HG03039 (cell line): ENCODE measurements around the gene PES1.
"Not testable (repeated sequence)": the region's sequence is repeated elsewhere in the genome, so short reads cannot be mapped to it uniquely, and the experiment has no call there.

Source experiments
- ATAC-seq: cut with Tn5 transposase; IDR thresholded peaks from one replicate; pipeline ENCODE4 v1.9.1; 2021; ENCODE audit warnings: mild to moderate bottlenecking, moderate library complexity; ENCODE audit not compliant: unreplicated experiment

PES1 gene

DNA sequence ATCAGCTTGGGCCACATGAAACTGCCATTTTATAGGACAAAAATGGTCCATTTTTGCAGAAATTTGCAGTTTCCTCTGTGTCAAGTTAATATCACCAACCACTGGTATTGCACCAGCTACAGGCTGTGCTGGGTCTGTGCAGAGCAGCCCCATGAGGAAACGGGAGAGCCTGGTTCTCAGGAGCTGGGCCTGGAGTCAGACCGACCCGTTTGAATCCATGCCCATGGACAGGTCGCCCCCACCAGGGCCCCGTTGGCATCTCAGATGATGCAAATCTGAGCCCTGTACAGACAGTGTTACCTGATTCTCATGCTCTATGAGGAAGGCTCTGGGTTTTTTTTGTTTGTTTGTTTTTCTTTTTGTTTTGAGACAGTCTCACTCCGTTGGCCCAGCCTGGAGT lies 35.3 kb downstream of the PES1 start:
- no peak for ATAC-seq

DNA sequence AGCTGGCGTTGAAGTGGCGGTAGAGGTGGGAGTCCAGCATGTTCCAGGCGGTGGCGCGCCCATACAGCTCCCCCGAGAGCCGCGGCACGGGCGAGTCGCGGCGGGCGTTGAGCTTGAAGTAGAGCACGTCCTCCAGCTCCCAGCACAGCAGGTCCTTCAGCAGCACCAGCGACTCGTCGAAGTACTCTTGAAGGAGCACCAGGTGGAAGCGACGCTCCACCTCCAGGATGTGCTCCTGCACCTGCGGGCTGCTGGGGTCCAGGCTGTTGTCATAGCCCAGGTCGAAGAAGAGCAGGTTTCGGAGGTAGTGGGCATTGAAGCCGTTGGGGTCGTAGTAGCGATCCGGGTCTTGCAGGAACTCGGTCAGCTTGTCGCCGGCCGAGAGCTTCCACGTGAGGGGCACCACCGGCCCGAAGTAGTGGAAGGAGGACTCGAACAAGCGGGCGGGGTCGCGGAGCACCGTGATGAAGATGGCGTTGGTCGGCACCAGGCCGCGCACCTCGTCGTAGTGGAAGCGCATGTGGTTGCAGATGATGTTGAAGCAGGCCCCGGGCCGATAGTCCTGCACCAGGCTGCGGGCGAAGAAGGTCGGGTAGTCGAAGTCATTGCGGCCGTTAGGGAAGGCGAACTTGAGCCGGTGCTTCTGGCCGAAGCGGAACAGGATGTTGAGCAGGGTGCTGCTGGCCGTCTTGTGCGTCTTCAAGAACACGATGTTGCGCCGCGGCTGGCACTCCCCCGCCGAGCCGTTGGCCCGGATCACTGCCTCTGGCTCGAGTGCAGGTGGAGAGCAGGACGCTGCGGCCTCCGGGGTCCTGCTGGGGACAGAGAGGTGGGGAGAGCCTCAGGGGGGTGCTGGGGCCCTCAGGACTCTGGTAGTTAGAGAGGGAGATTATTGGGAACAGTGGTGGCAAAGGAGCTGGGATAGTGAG lies 36.2 kb downstream of the PES1 start:
- no peak for ATAC-seq

GRCh38 chr22:30553971-30554370 lies 37.7 kb downstream of the PES1 start:
- ATAC-seq: no peak

DNA sequence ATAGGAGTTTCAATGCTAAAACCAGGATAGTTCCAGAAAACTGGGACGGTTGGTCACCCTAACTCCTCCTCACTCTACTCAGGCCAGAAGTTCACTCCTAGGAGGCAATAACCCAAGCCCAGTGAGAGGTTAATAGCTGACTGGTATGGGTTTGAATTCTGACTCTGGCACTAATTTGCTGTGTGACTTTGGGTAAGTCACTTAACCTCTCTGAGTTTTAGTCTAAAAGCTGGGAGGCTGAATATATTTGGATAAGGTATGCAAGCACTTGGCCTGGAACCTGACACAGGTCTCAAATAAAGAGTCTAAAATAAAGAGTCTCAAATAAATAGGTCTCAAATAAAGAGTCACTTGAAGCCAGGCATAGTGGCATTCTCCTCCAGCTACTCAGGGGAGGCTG lies 39.0 kb downstream of the PES1 start:
- no peak for ATAC-seq

DNA sequence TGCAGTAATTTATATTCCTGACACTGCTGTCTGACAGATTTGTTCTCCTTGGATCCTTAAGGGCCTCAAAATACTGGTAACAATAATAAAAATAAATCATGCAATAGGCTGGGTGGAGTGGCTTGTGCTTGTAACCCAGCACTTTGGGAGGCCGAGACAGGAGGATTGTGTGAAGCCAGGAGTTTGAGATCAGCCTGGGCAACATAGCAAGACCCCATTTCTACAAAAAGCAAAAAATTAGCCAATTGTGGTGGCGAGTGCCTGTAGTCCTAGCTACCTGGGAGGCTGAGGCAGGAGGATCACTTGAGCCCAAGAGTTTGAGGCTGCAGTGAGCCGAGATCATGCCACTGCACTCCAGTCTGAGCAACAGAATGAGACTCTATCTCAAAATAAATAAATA lies 39.9 kb downstream of the PES1 start:
- not testable (repeated sequence) for ATAC-seq

- ATAC-seq: no peak
These were observed 44.5 kb downstream of the PES1 start for GRCh38 chr22:30547188-30547587.

DNA sequence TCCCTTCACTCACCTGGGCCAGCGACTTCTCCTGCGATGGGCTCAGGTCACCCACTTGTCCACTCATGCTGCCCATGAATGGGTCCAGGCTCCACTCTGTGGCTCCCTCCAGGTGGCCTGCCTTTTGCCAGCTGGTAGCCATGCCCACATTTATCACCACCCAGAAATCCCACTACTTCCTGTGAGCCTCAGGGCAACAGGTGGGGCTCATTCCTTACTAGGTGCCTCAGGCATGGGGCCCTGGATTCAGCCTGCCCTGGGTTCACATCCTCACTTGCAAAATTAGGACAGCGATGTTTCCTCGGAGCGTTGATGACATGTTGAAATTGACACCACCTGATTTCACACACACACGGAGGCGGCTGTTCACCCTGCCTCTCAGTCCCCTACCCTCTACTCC lies 45.1 kb downstream of the PES1 start, which contains the start of gene SEC14L6:
TSS of gene SEC14L6 (minus strand) at position 126 of the 400 bp plus-strand sequence. CDS start at position 67, 59 bp downstream.
- ATAC-seq: no peak

DNA sequence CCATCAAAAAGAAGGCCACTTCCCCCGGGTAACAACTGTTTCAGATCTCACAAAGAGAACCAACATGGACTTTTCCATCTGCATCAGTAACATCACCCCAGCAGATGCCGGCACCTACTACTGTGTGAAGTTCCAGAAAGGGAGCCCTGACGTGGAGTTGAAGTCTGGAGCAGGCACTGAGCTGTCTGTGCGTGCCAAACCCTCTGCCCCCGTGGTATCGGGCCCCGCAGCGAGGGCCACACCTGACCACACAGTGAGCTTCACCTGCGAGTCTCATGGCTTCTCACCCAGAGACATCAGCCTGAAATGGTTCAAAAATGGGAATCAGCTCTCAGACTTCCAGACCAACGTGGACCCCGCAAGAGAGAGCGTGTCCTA lies 48.9 kb downstream of the PES1 start:
- no peak for ATAC-seq

DNA sequence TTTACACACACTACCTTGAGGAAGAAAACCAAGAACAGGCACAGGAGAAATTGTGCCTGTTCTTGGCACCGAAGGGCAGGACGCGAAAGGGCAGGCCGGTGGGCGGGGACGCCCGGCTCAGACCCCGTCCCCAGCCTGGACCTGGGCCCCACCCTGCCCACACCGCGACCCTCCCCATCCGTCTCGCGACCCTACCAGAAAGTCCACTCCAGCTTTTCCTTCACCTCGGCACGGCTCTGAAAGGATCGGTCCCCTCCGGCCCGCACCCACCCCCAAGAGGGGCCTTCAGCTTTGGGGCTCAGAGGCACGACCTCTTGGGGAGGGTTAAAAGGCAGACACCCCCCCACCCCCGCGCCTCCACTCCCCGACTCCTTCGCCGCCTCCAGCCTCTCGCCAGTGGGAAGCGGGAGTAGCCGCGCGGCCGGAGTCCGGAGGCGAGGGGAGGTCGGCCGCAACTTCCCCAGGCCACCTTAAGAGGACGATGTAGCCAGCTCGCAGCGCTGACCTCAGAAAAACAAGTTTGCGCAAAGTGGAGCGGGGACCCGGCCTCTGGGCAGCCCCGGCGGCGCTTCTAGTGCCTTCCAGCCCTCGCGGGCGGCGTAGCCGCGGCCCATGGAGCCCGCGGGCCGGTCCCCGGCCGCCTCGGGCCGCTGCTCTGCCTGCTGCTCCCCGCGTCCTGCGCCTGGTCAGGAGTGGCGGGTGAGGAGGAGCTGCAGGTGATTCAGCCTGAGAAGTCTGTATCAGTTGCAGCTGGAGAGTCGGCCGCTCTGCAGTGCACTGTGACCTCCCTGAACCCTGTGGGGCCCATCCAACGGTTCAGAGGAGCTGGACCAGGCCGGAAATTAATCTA lies 49.5 kb downstream of the PES1 start:
- ATAC-seq: no peak

GRCh38 chr22:30541511-30541910 lies 50.2 kb downstream of the PES1 start:
- ATAC-seq: not testable (repeated sequence)

- ATAC-seq: no peak
These were observed 52.3 kb downstream of the PES1 start for GRCh38 chr22:30539368-30539767.

DNA sequence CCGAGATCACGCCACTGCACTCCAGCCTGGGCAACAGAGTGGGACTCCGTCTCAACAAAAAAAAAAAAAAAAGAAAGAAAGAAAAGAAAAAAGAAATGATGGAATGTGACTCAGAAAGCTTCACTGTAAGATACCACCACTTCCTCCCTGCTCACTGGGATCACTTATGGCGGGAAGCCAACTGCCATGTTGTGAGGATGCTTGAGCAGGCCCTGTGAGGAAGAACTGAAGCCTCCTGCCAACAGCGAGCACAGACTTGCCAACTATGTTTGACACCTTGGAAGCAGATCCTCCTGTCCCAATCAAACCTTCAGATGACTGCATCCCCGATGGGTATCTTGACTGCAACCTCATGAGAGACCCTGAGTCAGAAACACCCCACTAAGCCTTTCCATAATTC lies 53.4 kb downstream of the PES1 start:
- ATAC-seq: no peak

DNA sequence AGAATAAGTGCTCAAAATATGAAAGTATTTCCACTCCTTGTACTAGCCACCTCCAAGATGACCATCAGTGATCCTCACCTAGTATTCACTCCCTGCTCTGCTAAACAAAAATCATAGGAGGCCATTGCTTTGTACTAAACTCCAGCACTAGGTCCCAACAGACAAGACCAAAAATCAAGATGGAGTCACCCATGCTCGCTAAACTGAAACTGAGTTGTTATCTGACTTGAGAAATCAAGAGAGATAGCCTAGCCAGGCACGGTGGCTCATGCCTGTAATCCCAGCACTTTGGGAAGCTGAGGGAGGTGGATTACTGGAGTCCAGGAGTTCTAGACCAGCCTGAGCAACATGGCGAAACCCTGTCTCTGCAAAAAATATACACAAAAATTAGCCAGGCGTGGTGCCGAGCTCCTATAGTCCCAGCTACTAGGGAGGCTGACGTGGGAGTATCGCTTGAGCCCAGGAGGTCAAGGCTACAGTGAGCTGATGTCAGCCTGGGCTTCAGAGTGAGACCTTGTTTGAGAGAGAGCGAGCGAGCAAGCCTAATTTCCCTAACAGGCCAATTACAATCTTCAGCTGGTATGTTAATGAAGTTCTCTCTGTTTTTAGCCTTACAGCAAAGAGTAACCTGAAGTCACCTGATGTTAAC lies 54.5 kb downstream of the PES1 start:
- ATAC-seq: no peak

DNA sequence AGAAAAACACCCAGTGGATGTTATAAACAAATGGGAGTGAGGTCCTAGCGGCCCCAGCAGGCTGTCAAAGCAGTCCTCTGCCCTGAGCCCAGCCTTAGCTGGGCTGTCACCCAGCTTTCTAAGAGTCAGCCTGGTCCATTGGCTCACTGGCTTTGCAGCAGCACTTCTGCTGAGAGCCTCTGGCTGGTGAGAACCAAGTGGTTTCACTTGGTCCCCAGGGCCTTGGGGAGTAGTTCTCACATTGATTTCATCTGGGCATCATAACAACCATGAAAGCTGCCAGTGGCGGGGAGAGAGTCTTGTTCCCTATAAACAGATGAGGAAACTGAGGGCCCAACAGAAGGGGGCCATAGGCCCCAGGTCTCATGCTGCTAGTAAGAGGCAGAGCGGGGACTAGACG lies 56.5 kb downstream of the PES1 start:
- ATAC-seq: no peak

GRCh38 chr22:30531651-30532608 lies 59.8 kb downstream of the PES1 start:
- no peak for ATAC-seq

DNA sequence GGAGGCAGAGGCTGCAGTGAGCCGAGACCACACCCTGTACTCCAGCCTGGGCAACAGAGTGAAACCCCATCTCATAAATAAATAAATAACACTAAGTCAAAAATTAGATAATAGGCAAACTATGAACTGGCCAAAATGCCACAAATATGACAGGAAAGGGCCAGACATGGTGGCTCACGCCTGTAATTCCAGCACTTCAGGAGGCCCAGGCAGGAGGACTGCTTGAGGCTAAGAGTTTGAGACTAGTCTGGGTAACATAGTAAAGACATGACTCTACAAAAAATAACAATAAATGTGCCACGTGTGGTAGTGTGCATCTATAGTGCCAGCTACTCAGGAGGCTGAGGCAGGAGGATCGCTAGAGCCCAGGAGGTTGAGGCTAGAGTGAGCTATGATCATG lies 65.1 kb downstream of the PES1 start:
- no peak for ATAC-seq
